NCI-H748 (cell line): ENCODE measurements around the gene FASN.
"Not testable (repeated sequence)": the region's sequence is repeated elsewhere in the genome, so short reads cannot be mapped to it uniquely, and the experiment has no call there.

Experiments used
- DNase-seq: peaks from one replicate; lab custom pipeline; 2025; ENCODE audit not compliant: unreplicated experiment; lab: John Stamatoyannopoulos, UW

The FASN gene

GRCh38 chr17:82047914-82048570 is 50.0 kb downstream of the FASN start:
- no peak for DNase-seq

GRCh38 chr17:82047379-82047778 is 50.7 kb downstream of the FASN start:
- DNase-seq: no peak

- DNase-seq: no peak
These were observed 51.1 kb downstream of the FASN start for GRCh38 chr17:82046903-82047302.

GRCh38 chr17:82045936-82046484 is 52.0 kb downstream of the FASN start:
- DNase-seq: no peak

GRCh38 chr17:82043507-82043906 is 54.5 kb downstream of the FASN start:
- DNase-seq: no peak

GRCh38 chr17:82042649-82043048 is 55.4 kb downstream of the FASN start:
- no peak for DNase-seq

GRCh38 chr17:82041144-82041814 is 56.8 kb downstream of the FASN start:
- DNase-seq: no peak

GRCh38 chr17:82039695-82040299 is 58.2 kb downstream of the FASN start:
- DNase-seq: no peak

GRCh38 chr17:82038796-82039409 is 59.1 kb downstream of the FASN start:
- not testable (repeated sequence) for DNase-seq

GRCh38 chr17:82037889-82038195 is 60.2 kb downstream of the FASN start:
- no peak for DNase-seq

GRCh38 chr17:82037092-82037888 is 60.7 kb downstream of the FASN start, which contains the start of gene DCXR:
TSS of gene DCXR (minus strand) at chr17:82037697. CDS start at chr17:82037682, 15 bp downstream.
- DNase-seq: peak; percentile 98

GRCh38 chr17:82036634-82037091 is 61.4 kb downstream of the FASN start:
- no peak for DNase-seq

- DNase-seq: no peak
These were observed 61.9 kb downstream of the FASN start for GRCh38 chr17:82035956-82036633.

- DNase-seq: no peak
These were observed 62.5 kb downstream of the FASN start for GRCh38 chr17:82035488-82035887.

GRCh38 chr17:82034371-82035011 is 63.5 kb downstream of the FASN start:
- DNase-seq: no peak

GRCh38 chr17:82033359-82034085 is 64.5 kb downstream of the FASN start:
- DNase-seq: no peak

GRCh38 chr17:82031885-82032627 is 66.0 kb downstream of the FASN start:
- DNase-seq: peak; percentile 78

GRCh38 chr17:82031303-82031884 is 66.6 kb downstream of the FASN start, which contains the start of gene RAC3:
TSS of gene RAC3 (plus strand) at chr17:82031678. CDS start at chr17:82031762, 84 bp downstream.
- peak; percentile 71 for DNase-seq
